K562 (cell line): ENCODE measurements around the gene LGALS3BP. TPM values are rescaled to one million over a fixed set of nuclear protein-coding genes. Genes with fewer than 3 reads are reported as not detected.

ENCODE experiments used
- ATAC-seq: fragments of 200-7000 bp; cut with Tn5 transposase; 3 replicates; pipeline ENCODE4 v1.9.1; 2020; ENCODE audit warnings: moderate library complexity
- BruUV-seq: library from RNA; stranded (reverse); fragments of 400-500 nt; replicated peaks from 2 replicates; lab custom pipeline; 2021; lab: Mats Ljungman, UMichigan
- CTCF ChIA-PET: fragments of 300-600 bp; formaldehyde crosslinking; extraction: SDS; loops from one replicate; lab custom pipeline; 2021; ENCODE audit warnings: low intra/inter-chr PET ratio; lab: Yijun Ruan, JAX
- POLR2A ChIA-PET: fragments of 300-600, 350-650 bp; sonication (Branson Sonifier 250); formaldehyde crosslinking; extraction: SDS; loops from one replicate; lab custom pipeline; 2021; ENCODE audit warnings: antibody characterized with exemption, inconsistent platforms; lab: Yijun Ruan, JAX
- DNase-seq, 4 experiments: peaks; one replicate each; pipeline versions ENCODE4 v3.0.0 to v3.0.0-alpha.2; 2011 to 2018; ENCODE audit warnings: low spot score in 3 of 4, mixed read lengths in 3 of 4; ENCODE audit errors: extremely low read depth in 1 of 4
- FAIRE-seq: peaks from 2 replicates; lab custom pipeline; 2011; peaks lifted over from hg19 to GRCh38; lab: Jason Lieb, UNC
- H2AFZ ChIP-seq: 2 replicates; pipeline ENCODE4 v1.6.0; 2011; ENCODE audit warnings: low read depth, low read length, control low read depth, inconsistent platforms
- H3K27ac ChIP-seq: fragments of 200-600 bp; 3 replicates; pipeline ENCODE4 v1.8.0; 2011; ENCODE audit warnings: low read depth, mild to moderate bottlenecking, control low read depth, inconsistent platforms, low read length, moderate library complexity, mixed read lengths; ENCODE audit errors: extremely low read depth
- H3K27me3 ChIP-seq, 2 experiments: fragments of 300-600 bp in 1 of 2; 2 replicates in 1 of 2; 3 replicates in 1 of 2; pipeline versions ENCODE4 v1.6.0 to v1.8.0; 2011; ENCODE audit warnings: inconsistent platforms in 2 of 2, low read length in 2 of 2, mild to moderate bottlenecking in 1 of 2, mixed read lengths in 1 of 2, moderate library complexity in 1 of 2; ENCODE audit not compliant: control insufficient read depth in 2 of 2, insufficient read depth in 2 of 2
- H3K36me3 ChIP-seq: fragments of 300-600 bp; 3 replicates; pipeline ENCODE4 v1.8.0; 2011; ENCODE audit warnings: mild to moderate bottlenecking, low read length, inconsistent platforms; ENCODE audit not compliant: control insufficient read depth, insufficient read depth
- H3K4me1 ChIP-seq, 2 experiments: fragments of 200-600 bp in 1 of 2; replicated peaks in 1 of 2; 2 replicates in 1 of 2; 3 replicates in 1 of 2; pipeline versions ENCODE4 v1.5.1 to v1.8.0; 2011; ENCODE audit warnings: inconsistent platforms in 2 of 2, low read length in 2 of 2, mild to moderate bottlenecking in 1 of 2, mixed read lengths in 1 of 2, moderate library complexity in 1 of 2; ENCODE audit not compliant: control insufficient read depth in 2 of 2, insufficient read depth in 2 of 2
- H3K4me2 ChIP-seq: 2 replicates; pipeline ENCODE4 v1.6.1; 2011; ENCODE audit warnings: low read length, control low read depth, inconsistent platforms, mixed read lengths; ENCODE audit not compliant: insufficient read depth
- H3K4me3 ChIP-seq: fragments of 200-600 bp; sonication (generic), shearing (Covaris generic); 2 replicates; pipeline ENCODE4 v1.5.1; 2016; ENCODE audit warnings: control low read depth, inconsistent platforms
- H3K79me2 ChIP-seq: fragments of 200-600 bp; 3 replicates; pipeline ENCODE4 v1.8.0; 2011; ENCODE audit warnings: low read length, inconsistent platforms; ENCODE audit not compliant: control insufficient read depth, insufficient read depth
- H3K9ac ChIP-seq, 2 experiments: 2 replicates each; pipeline versions ENCODE4 v1.6.0 to v1.6.1; 2011; ENCODE audit warnings: low read depth in 2 of 2, low read length in 2 of 2, control low read depth in 1 of 2, inconsistent platforms in 1 of 2, mild to moderate bottlenecking in 1 of 2, mixed read lengths in 1 of 2; ENCODE audit not compliant: insufficient read depth in 1 of 2
- H3K9me1 ChIP-seq: one replicate; pipeline ENCODE4 v1.6.0; 2011; ENCODE audit warnings: inconsistent platforms, mild to moderate bottlenecking, low read length, moderate library complexity; ENCODE audit not compliant: control insufficient read depth, insufficient read depth
- H3K9me3 ChIP-seq: replicated peaks from 2 replicates; pipeline ENCODE4 v1.5.1; 2011; ENCODE audit warnings: low read depth, low read length, inconsistent platforms; ENCODE audit not compliant: control insufficient read depth, insufficient read depth
- H4K20me1 ChIP-seq: replicated peaks from 2 replicates; pipeline ENCODE4 v1.6.1; 2011; ENCODE audit warnings: low read length, inconsistent platforms, mixed read lengths; ENCODE audit not compliant: control insufficient read depth, insufficient read depth
- MAFK ChIP-seq: IDR thresholded peaks from 2 replicates; pipeline ENCODE4 v1.6.1; 2011; ENCODE audit warnings: low read length, improper control_type of control experiment
- MEIS2 ChIP-seq: fragments of 450-650 bp; IDR thresholded peaks from 2 replicates; pipeline ENCODE4 v1.6.1; 2014; ENCODE audit warnings: mild to moderate bottlenecking; ENCODE audit not compliant: partially characterized antibody
- PBX2 ChIP-seq, 2 experiments: IDR thresholded peaks in 1 of 2; conservative IDR thresholded peaks in 1 of 2; 2 replicates each; pipeline ENCODE4 v1.6.1; 2016; ENCODE audit warnings: low read depth in 2 of 2, mild to moderate bottlenecking in 1 of 2, missing compliant biosample characterization in 1 of 2, missing genetic modification characterization in 1 of 2, moderate library complexity in 1 of 2
- PKNOX1 ChIP-seq: fragments of 450-650 bp; IDR thresholded peaks from 2 replicates; pipeline ENCODE4 v1.6.1; 2016
- ZNF639 ChIP-seq, 2 experiments: fragments of 200-800 bp in 1 of 2; sonication (Bioruptor generic) in 1 of 2; sonication (generic) in 1 of 2; formaldehyde crosslinking in 1 of 2; IDR thresholded peaks in 1 of 2; conservative IDR thresholded peaks in 1 of 2; 2 replicates each; pipeline versions ENCODE4 v1.5.0 to v1.6.1; 2016 to 2020; ENCODE audit warnings: missing compliant biosample characterization in 1 of 2, missing genetic modification characterization in 1 of 2, missing genetic modification reagents in 1 of 2
- WGBS: fragments of 100-300 bp; shearing (Covaris generic); methylation state at CpG from one replicate; pipeline ENCODE4 v1.1.6; 2016; ENCODE audit warnings: low coverage, mixed read lengths; ENCODE audit not compliant: insufficient coverage; ENCODE audit errors: missing lambda C conversion rate; 5-methylcytosine and 5-hydroxymethylcytosine counted together
- in situ Hi-C: fragments of 300-500 bp; cut with MboI; formaldehyde crosslinking; loops from 4 replicates; pipeline ENCODE4 v1.15.0; 2018; ENCODE audit warnings: inconsistent platforms, mixed read lengths
- intact Hi-C: fragments of 100-400 bp; cut with micrococcal nuclease; formaldehyde crosslinking; loops from 2 replicates; pipeline ENCODE4 v1.14.2; 2022
- polyA plus RNA-seq, 8 experiments: library from polyadenylated mRNA; depleted of rRNA in 4 of 8; stranded (reverse) in 5 of 8; unstranded in 3 of 8; fragments of >200 nt; fragmentation: Nextera tagmentation in 2 of 8; fragmentation: Illumina TruSeq in 1 of 8; extraction: Ambion mirVana in 2 of 8; extraction: Trizol in 1 of 8; gene quantifications; 2 replicates each; pipeline versions ENCODE4 v1.2.1 to v1.2.3, GENCODE V29; 2011 to 2014; ENCODE audit warnings: inconsistent platforms in 1 of 8, missing spikeins in 1 of 8
- total RNA-seq, 7 experiments: library from RNA; depleted of rRNA in 6 of 7; stranded (reverse); fragments of >200 nt in 6 of 7; fragmentation: Illumina TruSeq in 2 of 7; extraction: Trizol in 2 of 7; gene quantifications; 2 replicates each; pipeline versions ENCODE4 v1.2.1 to v1.2.3, GENCODE V29; 2011 to 2021; ENCODE audit warnings: low replicate concordance in 1 of 7

The LGALS3BP gene
- total and polyA plus RNA-seq, 9 of the 15 experiments (the other 6 are each of a cell fraction or from before 2014, with no cell fraction given): 0.39 to 5.3 (median 3.2) TPM

GRCh38 chr17:79012563-79013134, 32.9 kb upstream of the LGALS3BP start:
- ATAC-seq (no peak), FAIRE-seq (no peak), DNase-seq (no peak)
- TF ChIP-seq MAFK (no peak), ZNF639 (CRISPR knock-in tag; conservative IDR thresholded peaks at IDR 0.05 in 1 of 2, IDR thresholded peaks at IDR 0.05 in 1 of 2) (0 out of 4 replicates have a peak, but pooled peaks of 1 of the 2 experiments have one; percentile 23), MEIS2 (peak; percentile 58), PBX2 (CRISPR knock-in tag; IDR thresholded peaks at IDR 0.05; ENCODE audit: low read depth) (no peak), PBX2 (tag; conservative IDR thresholded peaks at IDR 0.05; ENCODE audit: low read depth) (peak; percentile 33; the same call in 1 of the 2 replicates), PKNOX1 (peak; percentile 55; the same call in 1 of the 2 replicates)
- H3K27me3 ChIP-seq: no peaks in the 10 kb centered on the region
- in situ Hi-C loops: no loop called here
- no peak overlapping the region for H3K4me3 ChIP-seq
- H3K79me2 ChIP-seq: peaks cover 19% of the 10 kb centered on the region
- no peak overlapping the region for H2AFZ ChIP-seq
- WGBS: 25% methylated on average over 6 of the region's 6 CpGs
- H4K20me1 ChIP-seq: no peaks in the 10 kb centered on the region; the same call in 1 of the 2 replicates
- no peaks in the 10 kb centered on the region for H3K9me3 ChIP-seq
- ChIA-PET CTCF (no interaction called here), POLR2A (no interaction called here)
- peaks cover 19 to 25% of the 10 kb centered on the region in 2 experiments for H3K4me1 ChIP-seq
- no peak overlapping the region for H3K9ac ChIP-seq
- H3K36me3 ChIP-seq: peaks cover 3% of the 10 kb centered on the region; the same call in 2 of the 3 replicates
- no peak overlapping the region for H3K27ac ChIP-seq
- intact Hi-C loops: no loop called here
- H3K9me1 ChIP-seq: no peaks in the 10 kb centered on the region
- no peak overlapping the region for H3K4me2 ChIP-seq
- no TSS peak for BruUV-seq
